ENCODE data around the gene RGL3. TPM values are rescaled to one million over a fixed set of nuclear protein-coding genes. Genes with fewer than 3 reads are reported as not detected.

RGL3 gene
- total and polyA plus RNA-seq, 9 of the 15 experiments (the other 6 are each of a cell fraction or from before 2014, with no cell fraction given): 0.12 to 0.61 (median 0.32) TPM; not detected in 4

- TF ChIP-seq TAF1 (IDR thresholded peaks at IDR 0.05; ENCODE audit: control insufficient read depth, extremely low read depth, insufficient read depth, low read length, severe bottlenecking) (no peak), ZNF407 (IDR thresholded peaks at IDR 0.05; ENCODE audit: low read depth) (peak; percentile 45; the same call in 1 of the 2 replicates), RUNX1 (IDR thresholded peaks at IDR 0.05; ENCODE audit: low read depth) (no peak), CC2D1A (IDR thresholded peaks at IDR 0.05) (peak; percentile 32; the same call in 1 of the 2 replicates), ZKSCAN8 (CRISPR knock-in tag; IDR thresholded peaks at IDR 0.05) (no peak), SMARCA5 (IDR thresholded peaks at IDR 0.05) (peak; percentile 78), ZBTB49 (CRISPR knock-in tag; IDR thresholded peaks at IDR 0.05; ENCODE audit: borderline replicate concordance) (no peak), ZNF644 (tag; IDR thresholded peaks at IDR 0.05; ENCODE audit: low read depth) (no peak), DACH1 (IDR thresholded peaks at IDR 0.05; ENCODE audit: partially characterized antibody) (no peak), NBN (IDR thresholded peaks at IDR 0.05; ENCODE audit: low read depth) (peak; percentile 27; the same call in 1 of the 2 replicates), L3MBTL2 (IDR thresholded peaks at IDR 0.05) (peak; percentile 45; the same call in 1 of the 2 replicates), VEZF1 (CRISPR knock-in tag; IDR thresholded peaks at IDR 0.05) (peak; percentile 78), FOXA3 (CRISPR knock-in tag; conservative IDR thresholded peaks at IDR 0.05 in 1 of 2, IDR thresholded peaks at IDR 0.05 in 1 of 2) (0 out of 4 replicates have a peak, but pooled peaks of 1 of the 2 experiments have one; percentile 10)
Observed at GRCh38 chr19:11355160-11356073, 63.7 kb downstream of the RGL3 start, which contains the start of gene PLPPR2 (continued).
